IMR-90 (cell line): ENCODE measurements around the gene STARD10. TPM values are rescaled to one million over a fixed set of nuclear protein-coding genes. Genes with fewer than 3 reads are reported as not detected.
A peak's percentile ranks its signal among the peaks of the same experiment; 100 is the strongest.

ENCODE experiments used
- ATAC-seq: fragments of 200-7000 bp; cut with Tn5 transposase; 2 replicates; pipeline ENCODE4 v1.9.1; 2020; ENCODE audit warnings: low read depth, mild to moderate bottlenecking, moderate library complexity
- BruUV-seq: library from RNA; stranded (reverse); fragments of 400-500 nt; replicated peaks from 2 replicates; lab custom pipeline; 2021; lab: Mats Ljungman, UMichigan
- CTCF ChIA-PET: fragments of 300-600 bp; formaldehyde crosslinking; extraction: SDS; loops from one replicate; lab custom pipeline; 2021; ENCODE audit warnings: antibody characterized with exemption; lab: Yijun Ruan, JAX
- POLR2A ChIA-PET: fragments of 300-600 bp; sonication (Branson Sonifier 250); formaldehyde crosslinking; loops from one replicate; lab custom pipeline; 2022; ENCODE audit warnings: antibody characterized with exemption; ENCODE audit not compliant: unreplicated experiment; lab: Charles Lee
- DNase-seq: peaks from one replicate; pipeline ENCODE4 v3.0.0; 2013
- H2AFZ ChIP-seq: replicated peaks from 2 replicates; pipeline ENCODE3; 2013; ENCODE audit warnings: low read length, mild to moderate bottlenecking; ENCODE audit not compliant: poor library complexity
- H2AK5ac ChIP-seq: 2 replicates; pipeline ENCODE4 v1.6.1; 2013; ENCODE audit warnings: low read depth, low read length, inconsistent platforms
- H2AK9ac ChIP-seq: replicated peaks from 2 replicates; pipeline ENCODE3; 2013; ENCODE audit warnings: mild to moderate bottlenecking, low read depth, low read length, moderate library complexity; ENCODE audit not compliant: poor library complexity
- H2BK120ac ChIP-seq: 2 replicates; pipeline ENCODE4 v1.6.1; 2013; ENCODE audit warnings: low read depth, low read length, inconsistent platforms
- H2BK15ac ChIP-seq: 3 replicates; pipeline ENCODE4 v1.6.1; 2013; ENCODE audit warnings: low read depth, low read length, inconsistent platforms
- H2BK20ac ChIP-seq: 2 replicates; pipeline ENCODE4 v1.6.1; 2013; ENCODE audit warnings: low read depth, mild to moderate bottlenecking, inconsistent platforms, low read length, moderate library complexity
- H2BK5ac ChIP-seq: 2 replicates; pipeline ENCODE4 v1.6.1; 2013; ENCODE audit warnings: mild to moderate bottlenecking, low read depth, low read length, inconsistent platforms; ENCODE audit not compliant: poor library complexity, severe bottlenecking
- H3K14ac ChIP-seq: replicated peaks from 2 replicates; pipeline ENCODE4 v1.6.1; 2013; ENCODE audit warnings: low read depth, low read length, inconsistent platforms
- H3K18ac ChIP-seq: 2 replicates; pipeline ENCODE4 v1.6.1; 2013; ENCODE audit warnings: low read depth, low read length, control low read depth
- H3K23ac ChIP-seq: 2 replicates; pipeline ENCODE4 v1.6.1; 2013; ENCODE audit warnings: low read depth, low read length, inconsistent platforms
- H3K27ac ChIP-seq: 2 replicates; pipeline ENCODE4 v1.5.1; 2013; ENCODE audit warnings: mild to moderate bottlenecking, control low read depth, low read length; ENCODE audit not compliant: insufficient read depth
- H3K27me3 ChIP-seq: 2 replicates; pipeline ENCODE4 v1.6.1; 2013; ENCODE audit warnings: low read length; ENCODE audit not compliant: control insufficient read depth, insufficient read depth
- H3K36me3 ChIP-seq: 2 replicates; pipeline ENCODE4 v1.6.1; 2013; ENCODE audit warnings: low read length, mixed read lengths; ENCODE audit not compliant: control insufficient read depth, insufficient read depth
- H3K4ac ChIP-seq: 2 replicates; pipeline ENCODE4 v1.6.1; 2013; ENCODE audit warnings: low read depth, low read length, inconsistent platforms
- H3K4me1 ChIP-seq: 2 replicates; pipeline ENCODE4 v1.6.1; 2013; ENCODE audit warnings: low read length, mixed read lengths; ENCODE audit not compliant: control insufficient read depth, insufficient read depth
- H3K4me2 ChIP-seq: 2 replicates; pipeline ENCODE4 v1.6.1; 2013; ENCODE audit warnings: low read depth, mild to moderate bottlenecking, control low read depth, low read length, moderate library complexity
- H3K4me3 ChIP-seq: 2 replicates; pipeline ENCODE4 v1.5.1; 2013; ENCODE audit warnings: low read depth, mild to moderate bottlenecking, control low read depth, low read length, moderate library complexity; ENCODE audit not compliant: insufficient read depth
- H3K56ac ChIP-seq: 2 replicates; pipeline ENCODE4 v1.6.1; 2013; ENCODE audit warnings: low read length, inconsistent platforms; ENCODE audit not compliant: insufficient read depth; ENCODE audit errors: extremely low read depth
- H3K79me1 ChIP-seq, 2 experiments: 2 replicates each; pipeline ENCODE4 v1.6.1; 2013; ENCODE audit warnings: low read length in 2 of 2, inconsistent platforms in 1 of 2, low read depth in 1 of 2
- H3K9ac ChIP-seq: 2 replicates; pipeline ENCODE4 v1.6.1; 2013; ENCODE audit warnings: low read depth, low read length, control low read depth
- H3K9me1 ChIP-seq: 2 replicates; pipeline ENCODE4 v1.6.1; 2013; ENCODE audit warnings: low read length, inconsistent platforms; ENCODE audit not compliant: insufficient read depth
- H3K9me3 ChIP-seq: 2 replicates; pipeline ENCODE4 v1.6.1; 2013; ENCODE audit warnings: low read length; ENCODE audit not compliant: control insufficient read depth, insufficient read depth
- H4K20me1 ChIP-seq: 2 replicates; pipeline ENCODE4 v1.6.1; 2013; ENCODE audit warnings: low read length, inconsistent platforms; ENCODE audit not compliant: insufficient read depth
- H4K5ac ChIP-seq: 2 replicates; pipeline ENCODE4 v1.6.1; 2013; ENCODE audit warnings: mild to moderate bottlenecking, low read depth, low read length, control low read depth
- H4K8ac ChIP-seq, 2 experiments: 2 replicates each; pipeline ENCODE4 v1.6.1; 2013; ENCODE audit warnings: low read depth in 2 of 2, low read length in 2 of 2, control low read depth in 1 of 2, inconsistent platforms in 1 of 2
- H4K91ac ChIP-seq: 2 replicates; pipeline ENCODE4 v1.6.1; 2013; ENCODE audit warnings: low read depth, low read length, inconsistent platforms; ENCODE audit not compliant: insufficient read depth
- CEBPB ChIP-seq: IDR thresholded peaks from 2 replicates; pipeline ENCODE4 v1.6.1; 2012; ENCODE audit warnings: low read depth, low read length, improper control_type of control experiment
- ELK1 ChIP-seq: fragments of 150-350 bp; IDR thresholded peaks from 2 replicates; pipeline ENCODE4 v1.6.1; 2016; ENCODE audit warnings: low read depth, mild to moderate bottlenecking, low read length, moderate library complexity, borderline replicate concordance
- FOS ChIP-seq: fragments of 150-350 bp; IDR thresholded peaks from 2 replicates; pipeline ENCODE4 v1.6.1; 2016; ENCODE audit warnings: low read depth, low read length
- RAD21 ChIP-seq: IDR thresholded peaks from 2 replicates; pipeline ENCODE4 v1.6.1; 2012; ENCODE audit warnings: low read length, improper control_type of control experiment
- WGBS, 2 experiments: methylation state at CpG; one replicate each; pipeline versions ENCODE4 v1.1.5 to v1.1.7; 2013; ENCODE audit warnings: missing lambda C conversion rate in 2 of 2; ENCODE audit not compliant: insufficient read length in 1 of 2; ENCODE audit errors: extremely low coverage in 2 of 2; 5-methylcytosine and 5-hydroxymethylcytosine counted together
- dilution Hi-C: fragments of 300-500 bp; cut with HindIII; formaldehyde crosslinking; loops from one replicate; pipeline ENCODE4 v1.14.3; 2018; ENCODE audit warnings: low sequenced_read_pairs; ENCODE audit not compliant: unreplicated experiment
- in situ Hi-C: fragments of 300-500 bp; cut with MboI; formaldehyde crosslinking; loops from 3 replicates; pipeline ENCODE4 v1.14.3; 2019; ENCODE audit warnings: low sequenced_read_pairs, inconsistent platforms, mixed read lengths
- intact Hi-C: fragments of 100-400 bp; cut with micrococcal nuclease; formaldehyde crosslinking; loops from 2 replicates; pipeline ENCODE4 v1.10.0; 2022
- polyA plus RNA-seq, 3 experiments: library from polyadenylated mRNA; depleted of rRNA; stranded (reverse); fragments of >200 nt; gene quantifications; 2 replicates each; pipeline ENCODE4 v1.2.3, GENCODE V29; 2012; ENCODE audit warnings: low replicate concordance in 1 of 3
- total RNA-seq: library from RNA; depleted of rRNA; stranded (reverse); fragments of >200 nt; gene quantifications from 2 replicates; pipeline ENCODE4 v1.2.3, GENCODE V29; 2012

Gene STARD10
- total and polyA plus RNA-seq, 2 of the 4 experiments (the other 2 are of a cell fraction), result 23.8 to 37.4 TPM

GRCh38 chr11:72767203-72768062, 26.4 kb downstream of the STARD10 start:
- Histone ChIP-seq H3K4me3 (no peak overlapping the region), H2BK5ac (no peak overlapping the region), H2AK5ac (0 out of 2 replicates have a peak overlapping the region, but pooled peaks have one; percentile 14), H3K4me2 (no peak overlapping the region), H2AK9ac (no peak overlapping the region), H4K8ac (no peak overlapping the region), H4K5ac (no peak overlapping the region), H3K4ac (no peak overlapping the region), H2BK120ac (no peak overlapping the region), H3K36me3 (no peaks in the 10 kb centered on the region), H3K9me3 (no peaks in the 10 kb centered on the region), H3K27ac (no peak overlapping the region), H3K4me1 (peaks cover 15% of the 10 kb centered on the region), H2BK20ac (no peak overlapping the region), H4K20me1 (peaks cover 4% of the 10 kb centered on the region), H2BK15ac (no peak overlapping the region), H3K14ac (no peak overlapping the region), H3K9ac (no peak overlapping the region), H3K79me1 (peaks cover 0 to 10% of the 10 kb centered on the region in 2 experiments; a peak in 2 of 4 replicates), H3K56ac (no peak overlapping the region), H4K91ac (no peak overlapping the region), H3K23ac (no peak overlapping the region), H3K27me3 (no peaks in the 10 kb centered on the region), H2AFZ (peak overlapping the region; percentile 51), H3K9me1 (peaks cover 8% of the 10 kb centered on the region; the same call in 1 of the 2 replicates), H3K18ac (no peak overlapping the region)
- no peak for DNase-seq
- TF ChIP-seq FOS (no peak), CEBPB (no peak), RAD21 (no peak), ELK1 (no peak)
- dilution Hi-C loops, result no loop called here
- no TSS peak for BruUV-seq
- in situ Hi-C loops, result no loop called here
- intact Hi-C loops, result no loop called here
- WGBS, 2 experiments, result 100% methylated on average over 2 of the region's 4 CpGs; no CpG with 5 or more reads in 1 of the 2 experiments
- ChIA-PET CTCF (interaction anchor here (0.6 to 1.0 kb wide), 2 partner anchors 25 to 570 kb away, joined by 3 to 6 read pairs; no protein-coding TSS in a partner anchor), POLR2A (no interaction called here)
- no peak for ATAC-seq
